ENCODE measurements around the gene E2F7. TPM values are rescaled to one million over a fixed set of nuclear protein-coding genes. Genes with fewer than 3 reads are reported as not detected.

E2F7 gene
- total RNA-seq, 1 experiment from 2014 or later: 28.4 TPM

DNA sequence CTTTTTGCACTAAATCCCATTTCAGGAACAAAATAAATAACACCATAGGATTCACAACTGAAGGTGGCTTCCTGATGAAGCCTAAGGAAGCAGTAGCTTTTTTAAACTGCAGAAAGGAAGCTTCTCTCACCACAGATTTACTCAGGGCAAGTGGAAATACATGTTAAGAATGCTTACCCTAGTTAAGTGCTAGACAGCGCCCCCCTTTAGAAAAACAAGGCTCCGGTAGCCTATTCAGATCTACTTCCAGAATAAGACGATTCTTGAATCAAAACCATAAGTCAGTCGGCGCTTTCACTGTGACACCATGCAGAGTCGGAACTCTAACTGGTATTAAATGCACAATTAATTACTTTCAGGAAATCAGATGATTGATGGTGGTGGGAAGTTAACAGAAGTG lies 41.9 kb downstream of the E2F7 start (continued):
- no peak for TF ChIP-seq NFE2L1 (CRISPR knock-in tag; IDR thresholded peaks at IDR 0.05)
- TF ChIP-seq GTF2I (CRISPR knock-in tag; conservative IDR thresholded peaks at IDR 0.05): no peak
- TF ChIP-seq TEAD1 (CRISPR knock-in tag; IDR thresholded peaks at IDR 0.05): no peak
- no peak for TF ChIP-seq ZNF263 (CRISPR knock-in tag; IDR thresholded peaks at IDR 0.05; ENCODE audit: low read depth)

DNA sequence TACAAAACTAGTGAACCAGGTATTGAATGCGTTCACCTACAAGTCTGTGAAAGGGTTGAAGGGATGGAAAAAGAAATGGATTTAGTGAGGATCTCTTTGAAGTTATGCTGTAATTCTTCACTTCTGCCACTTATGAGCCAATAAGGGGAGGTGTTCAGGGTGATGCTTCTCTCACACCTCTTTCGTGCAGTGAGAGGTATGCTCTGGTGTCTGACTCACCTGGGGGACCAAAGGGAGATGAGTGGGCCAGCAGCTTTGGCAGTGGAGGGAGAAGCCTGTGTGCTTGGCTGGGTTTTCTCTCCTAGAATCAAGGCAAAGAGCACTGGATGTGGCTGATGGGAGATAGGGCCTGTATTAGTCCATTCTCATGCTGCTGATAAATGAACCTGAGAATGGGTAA lies 45.4 kb downstream of the E2F7 start:
- Mint-ChIP-seq H3K4me3 (no peak overlapping the region), H3K36me3 (peaks cover 54% of the 10 kb centered on the region), H3K27me3 (ENCODE audit: low read depth) (no peaks in the 10 kb centered on the region), H3K9me3 (peaks cover 10% of the 10 kb centered on the region), H3K4me1 (peaks cover 13% of the 10 kb centered on the region), H3K27ac (0 out of 2 replicates have a peak overlapping the region, but pooled peaks have one; percentile 1)
- no peak for DNase-seq (ENCODE audit: low spot score)
- POLR2A ChIA-PET: no interaction called here
- ATAC-seq: no peak
- no peak for TF ChIP-seq NFATC4 (CRISPR knock-in tag; IDR thresholded peaks at IDR 0.05)
- TF ChIP-seq, protein P1, sequence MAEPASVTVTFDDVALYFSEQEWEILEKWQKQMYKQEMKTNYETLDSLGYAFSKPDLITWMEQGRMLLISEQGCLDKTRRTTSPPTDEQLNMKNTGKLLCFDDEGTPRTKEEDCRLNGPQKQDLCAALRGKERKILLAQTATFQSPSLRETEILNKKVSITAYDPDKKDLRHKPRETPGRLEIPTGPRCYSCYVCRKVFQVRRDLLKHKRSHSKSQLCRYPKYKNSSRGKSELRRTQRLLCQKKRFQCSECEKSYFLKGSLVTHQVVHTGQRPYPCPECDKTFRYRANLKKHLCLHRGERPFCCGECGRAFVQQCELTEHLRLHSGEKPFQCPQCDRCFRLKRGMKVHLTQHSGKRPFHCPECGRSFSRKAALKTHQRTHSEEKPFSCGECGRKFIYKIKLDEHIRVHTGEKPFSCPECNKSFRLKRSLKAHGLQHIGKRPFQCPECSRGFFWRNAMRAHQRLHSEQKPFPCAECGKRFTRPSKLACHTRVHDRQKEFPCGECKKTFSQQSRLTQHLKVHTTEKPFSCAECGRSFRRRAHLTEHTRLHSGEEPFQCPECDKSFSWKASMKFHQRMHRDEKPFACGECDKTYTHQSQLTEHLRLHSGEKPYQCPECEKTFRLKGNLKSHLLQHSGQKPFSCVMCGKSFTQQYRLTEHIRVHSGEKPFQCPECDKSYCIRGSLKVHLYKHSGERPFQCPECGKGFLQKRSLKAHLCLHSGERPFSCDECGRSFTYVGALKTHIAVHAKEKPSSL (CRISPR knock-in tag; conservative IDR thresholded peaks at IDR 0.05): no peak
- TF ChIP-seq, protein P2, sequence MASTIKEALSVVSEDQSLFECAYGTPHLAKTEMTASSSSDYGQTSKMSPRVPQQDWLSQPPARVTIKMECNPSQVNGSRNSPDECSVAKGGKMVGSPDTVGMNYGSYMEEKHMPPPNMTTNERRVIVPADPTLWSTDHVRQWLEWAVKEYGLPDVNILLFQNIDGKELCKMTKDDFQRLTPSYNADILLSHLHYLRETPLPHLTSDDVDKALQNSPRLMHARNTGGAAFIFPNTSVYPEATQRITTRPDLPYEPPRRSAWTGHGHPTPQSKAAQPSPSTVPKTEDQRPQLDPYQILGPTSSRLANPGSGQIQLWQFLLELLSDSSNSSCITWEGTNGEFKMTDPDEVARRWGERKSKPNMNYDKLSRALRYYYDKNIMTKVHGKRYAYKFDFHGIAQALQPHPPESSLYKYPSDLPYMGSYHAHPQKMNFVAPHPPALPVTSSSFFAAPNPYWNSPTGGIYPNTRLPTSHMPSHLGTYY (CRISPR knock-in tag; IDR thresholded peaks at IDR 0.05): no peak
- TF ChIP-seq JAZF1 (CRISPR knock-in tag; IDR thresholded peaks at IDR 0.05): no peak
- TF ChIP-seq, protein P3, sequence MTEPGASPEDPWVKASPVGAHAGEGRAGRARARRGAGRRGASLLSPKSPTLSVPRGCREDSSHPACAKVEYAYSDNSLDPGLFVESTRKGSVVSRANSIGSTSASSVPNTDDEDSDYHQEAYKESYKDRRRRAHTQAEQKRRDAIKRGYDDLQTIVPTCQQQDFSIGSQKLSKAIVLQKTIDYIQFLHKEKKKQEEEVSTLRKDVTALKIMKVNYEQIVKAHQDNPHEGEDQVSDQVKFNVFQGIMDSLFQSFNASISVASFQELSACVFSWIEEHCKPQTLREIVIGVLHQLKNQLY (CRISPR knock-in tag; IDR thresholded peaks at IDR 0.05): no peak
- TF ChIP-seq, protein P4, sequence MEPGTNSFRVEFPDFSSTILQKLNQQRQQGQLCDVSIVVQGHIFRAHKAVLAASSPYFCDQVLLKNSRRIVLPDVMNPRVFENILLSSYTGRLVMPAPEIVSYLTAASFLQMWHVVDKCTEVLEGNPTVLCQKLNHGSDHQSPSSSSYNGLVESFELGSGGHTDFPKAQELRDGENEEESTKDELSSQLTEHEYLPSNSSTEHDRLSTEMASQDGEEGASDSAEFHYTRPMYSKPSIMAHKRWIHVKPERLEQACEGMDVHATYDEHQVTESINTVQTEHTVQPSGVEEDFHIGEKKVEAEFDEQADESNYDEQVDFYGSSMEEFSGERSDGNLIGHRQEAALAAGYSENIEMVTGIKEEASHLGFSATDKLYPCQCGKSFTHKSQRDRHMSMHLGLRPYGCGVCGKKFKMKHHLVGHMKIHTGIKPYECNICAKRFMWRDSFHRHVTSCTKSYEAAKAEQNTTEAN (CRISPR knock-in tag; IDR thresholded peaks at IDR 0.05): no peak
- TF ChIP-seq RELA (CRISPR knock-in tag; IDR thresholded peaks at IDR 0.05; ENCODE audit: borderline replicate concordance): no peak
- TF ChIP-seq OVOL2 (CRISPR knock-in tag; IDR thresholded peaks at IDR 0.05; ENCODE audit: borderline replicate concordance): no peak
- TF ChIP-seq, protein P5, sequence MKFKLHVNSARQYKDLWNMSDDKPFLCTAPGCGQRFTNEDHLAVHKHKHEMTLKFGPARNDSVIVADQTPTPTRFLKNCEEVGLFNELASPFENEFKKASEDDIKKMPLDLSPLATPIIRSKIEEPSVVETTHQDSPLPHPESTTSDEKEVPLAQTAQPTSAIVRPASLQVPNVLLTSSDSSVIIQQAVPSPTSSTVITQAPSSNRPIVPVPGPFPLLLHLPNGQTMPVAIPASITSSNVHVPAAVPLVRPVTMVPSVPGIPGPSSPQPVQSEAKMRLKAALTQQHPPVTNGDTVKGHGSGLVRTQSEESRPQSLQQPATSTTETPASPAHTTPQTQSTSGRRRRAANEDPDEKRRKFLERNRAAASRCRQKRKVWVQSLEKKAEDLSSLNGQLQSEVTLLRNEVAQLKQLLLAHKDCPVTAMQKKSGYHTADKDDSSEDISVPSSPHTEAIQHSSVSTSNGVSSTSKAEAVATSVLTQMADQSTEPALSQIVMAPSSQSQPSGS (CRISPR knock-in tag; IDR thresholded peaks at IDR 0.05; ENCODE audit: borderline replicate concordance, low read depth): no peak
- no peak for TF ChIP-seq ZBTB21 (CRISPR knock-in tag; IDR thresholded peaks at IDR 0.05; ENCODE audit: borderline replicate concordance)
- TF ChIP-seq SMAD4 (CRISPR knock-in tag; IDR thresholded peaks at IDR 0.05): no peak
- no peak for TF ChIP-seq ZNF232 (CRISPR knock-in tag; IDR thresholded peaks at IDR 0.05)
- CTCF ChIA-PET: interaction anchor here (3.4 kb wide), 1 partner anchor 9 kb away, joined by 32 read pairs; no protein-coding TSS in a partner anchor

DNA sequence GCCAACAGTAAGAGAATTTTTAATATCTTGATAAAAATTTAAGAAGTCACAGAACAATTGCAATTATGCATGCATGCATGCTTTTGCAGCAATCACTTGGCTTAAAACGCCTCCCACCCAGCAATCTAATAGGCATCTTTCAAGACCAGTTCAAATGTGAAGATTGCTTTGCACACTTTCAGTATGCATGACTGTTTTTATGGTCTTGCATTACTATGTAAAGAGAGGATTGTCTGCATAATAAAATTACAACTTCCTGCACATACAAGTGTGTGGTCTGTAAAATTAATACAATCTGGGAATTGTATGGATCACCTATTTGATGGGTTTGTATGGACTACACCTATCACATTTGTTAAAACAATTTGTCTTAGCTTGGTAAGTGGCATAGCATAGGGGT lies 48.8 kb downstream of the E2F7 start:
- ChIA-PET POLR2A (no interaction called here), CTCF (no interaction called here)
- H3K36me3 Mint-ChIP-seq: peaks cover 33% of the 10 kb centered on the region
- no peak overlapping the region for H3K4me3 Mint-ChIP-seq
- H3K9me3 Mint-ChIP-seq: peaks cover 10% of the 10 kb centered on the region
- no peak overlapping the region for H3K27ac Mint-ChIP-seq
- TF ChIP-seq, protein P6, sequence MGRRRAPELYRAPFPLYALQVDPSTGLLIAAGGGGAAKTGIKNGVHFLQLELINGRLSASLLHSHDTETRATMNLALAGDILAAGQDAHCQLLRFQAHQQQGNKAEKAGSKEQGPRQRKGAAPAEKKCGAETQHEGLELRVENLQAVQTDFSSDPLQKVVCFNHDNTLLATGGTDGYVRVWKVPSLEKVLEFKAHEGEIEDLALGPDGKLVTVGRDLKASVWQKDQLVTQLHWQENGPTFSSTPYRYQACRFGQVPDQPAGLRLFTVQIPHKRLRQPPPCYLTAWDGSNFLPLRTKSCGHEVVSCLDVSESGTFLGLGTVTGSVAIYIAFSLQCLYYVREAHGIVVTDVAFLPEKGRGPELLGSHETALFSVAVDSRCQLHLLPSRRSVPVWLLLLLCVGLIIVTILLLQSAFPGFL (CRISPR knock-in tag; IDR thresholded peaks at IDR 0.05; ENCODE audit: borderline replicate concordance): no peak
- TF ChIP-seq HMGA2 (CRISPR knock-in tag; IDR thresholded peaks at IDR 0.05): no peak
- TF ChIP-seq, protein P7, sequence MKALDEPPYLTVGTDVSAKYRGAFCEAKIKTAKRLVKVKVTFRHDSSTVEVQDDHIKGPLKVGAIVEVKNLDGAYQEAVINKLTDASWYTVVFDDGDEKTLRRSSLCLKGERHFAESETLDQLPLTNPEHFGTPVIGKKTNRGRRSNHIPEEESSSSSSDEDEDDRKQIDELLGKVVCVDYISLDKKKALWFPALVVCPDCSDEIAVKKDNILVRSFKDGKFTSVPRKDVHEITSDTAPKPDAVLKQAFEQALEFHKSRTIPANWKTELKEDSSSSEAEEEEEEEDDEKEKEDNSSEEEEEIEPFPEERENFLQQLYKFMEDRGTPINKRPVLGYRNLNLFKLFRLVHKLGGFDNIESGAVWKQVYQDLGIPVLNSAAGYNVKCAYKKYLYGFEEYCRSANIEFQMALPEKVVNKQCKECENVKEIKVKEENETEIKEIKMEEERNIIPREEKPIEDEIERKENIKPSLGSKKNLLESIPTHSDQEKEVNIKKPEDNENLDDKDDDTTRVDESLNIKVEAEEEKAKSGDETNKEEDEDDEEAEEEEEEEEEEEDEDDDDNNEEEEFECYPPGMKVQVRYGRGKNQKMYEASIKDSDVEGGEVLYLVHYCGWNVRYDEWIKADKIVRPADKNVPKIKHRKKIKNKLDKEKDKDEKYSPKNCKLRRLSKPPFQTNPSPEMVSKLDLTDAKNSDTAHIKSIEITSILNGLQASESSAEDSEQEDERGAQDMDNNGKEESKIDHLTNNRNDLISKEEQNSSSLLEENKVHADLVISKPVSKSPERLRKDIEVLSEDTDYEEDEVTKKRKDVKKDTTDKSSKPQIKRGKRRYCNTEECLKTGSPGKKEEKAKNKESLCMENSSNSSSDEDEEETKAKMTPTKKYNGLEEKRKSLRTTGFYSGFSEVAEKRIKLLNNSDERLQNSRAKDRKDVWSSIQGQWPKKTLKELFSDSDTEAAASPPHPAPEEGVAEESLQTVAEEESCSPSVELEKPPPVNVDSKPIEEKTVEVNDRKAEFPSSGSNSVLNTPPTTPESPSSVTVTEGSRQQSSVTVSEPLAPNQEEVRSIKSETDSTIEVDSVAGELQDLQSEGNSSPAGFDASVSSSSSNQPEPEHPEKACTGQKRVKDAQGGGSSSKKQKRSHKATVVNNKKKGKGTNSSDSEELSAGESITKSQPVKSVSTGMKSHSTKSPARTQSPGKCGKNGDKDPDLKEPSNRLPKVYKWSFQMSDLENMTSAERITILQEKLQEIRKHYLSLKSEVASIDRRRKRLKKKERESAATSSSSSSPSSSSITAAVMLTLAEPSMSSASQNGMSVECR (CRISPR knock-in tag; IDR thresholded peaks at IDR 0.05; ENCODE audit: borderline replicate concordance): no peak
- DNase-seq (ENCODE audit: low spot score) (no peak), ATAC-seq (no peak)
- no peaks in the 10 kb centered on the region for H3K27me3 Mint-ChIP-seq (ENCODE audit: low read depth)
- peaks cover 13% of the 10 kb centered on the region for H3K4me1 Mint-ChIP-seq
